Left ventricle myocardium superior (tissue), 1 donor: Measurements from ENCODE around the gene NPFFR1. TPM values are rescaled to one million over a fixed set of nuclear protein-coding genes. Genes with fewer than 3 reads are reported as not detected.

ENCODE experiments used
- total RNA-seq: library from RNA; stranded (reverse); fragmentation: NEBNext Ultra II Directional; extraction: Animal tissue kit (Norgen Biotek cat#: 25700); gene quantifications from one replicate; pipeline ENCODE4 v1.2.1, GENCODE V29; 2021
- donor health status: DM: no; HTN: yes; CAD: no; lungs with severe emphysema.

NPFFR1 gene
- total RNA-seq, 1 donor from 2014 or later, result 0.02 TPM

Other genes with a start within 250 kb of the NPFFR1 start
- 15.2 TPM for gene MACROH2A2, start 231.2 kb downstream of the NPFFR1 start, total RNA-seq
- gene AIFM2, start 151.2 kb downstream of the NPFFR1 start, total RNA-seq, result 16.3 TPM
- 6.6 TPM for gene TYSND1, start 137.3 kb downstream of the NPFFR1 start, total RNA-seq
- gene SAR1A, start 113.5 kb downstream of the NPFFR1 start, total RNA-seq, result 88.1 TPM
- 106 TPM for gene PPA1, start 50.6 kb downstream of the NPFFR1 start, total RNA-seq
- 60.9 TPM for gene LRRC20, start 98.6 kb upstream of the NPFFR1 start, total RNA-seq
- gene EIF4EBP2, start 120.1 kb upstream of the NPFFR1 start, total RNA-seq, result 88.4 TPM
- gene NODAL, start 157.7 kb upstream of the NPFFR1 start, total RNA-seq, result not detected
- 5.2 TPM for gene PALD1, start 194.8 kb upstream of the NPFFR1 start, total RNA-seq